ENCODE results near the gene FBXL7.

The FBXL7 gene

DNA sequence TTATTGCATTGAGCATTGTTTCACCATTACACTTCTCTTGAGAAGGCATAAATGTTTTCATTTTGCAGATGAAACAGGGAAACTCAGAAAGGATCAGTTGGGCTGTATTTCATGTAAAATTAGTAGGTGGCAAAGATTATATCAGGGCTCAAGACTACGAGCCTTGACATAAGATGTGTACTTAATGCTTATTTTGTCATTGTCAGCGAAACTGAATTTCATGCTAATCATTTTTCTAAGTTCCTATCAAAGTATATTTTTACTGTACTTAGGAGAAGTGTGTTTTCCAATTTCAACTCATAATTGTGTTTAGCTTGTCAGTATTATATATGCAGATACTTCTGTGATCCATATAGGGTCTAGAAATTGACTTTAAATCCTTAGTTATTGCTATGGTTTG, 123.8 kb downstream of the FBXL7 start:
- DNase-seq: no peak

DNA sequence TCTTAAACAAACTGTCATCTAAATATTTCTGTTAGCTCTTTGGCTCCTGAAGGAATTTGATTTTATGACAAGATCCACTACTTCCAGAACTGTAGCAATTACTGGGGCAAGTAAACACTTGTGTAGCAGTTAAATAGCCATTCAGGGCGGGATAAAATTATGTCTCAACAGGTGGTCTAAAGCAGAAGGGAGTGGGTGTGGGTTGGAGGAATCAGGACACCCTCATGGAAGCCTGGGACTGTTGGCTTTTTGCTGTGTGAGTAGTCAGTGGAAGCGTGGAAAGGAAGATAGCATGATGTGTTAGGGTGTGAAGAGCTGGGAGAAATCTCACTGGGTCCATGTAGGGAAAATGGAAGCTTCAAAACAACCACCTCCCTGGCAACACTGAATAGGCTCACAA, 127.1 kb downstream of the FBXL7 start:
- no peak for DNase-seq

DNA sequence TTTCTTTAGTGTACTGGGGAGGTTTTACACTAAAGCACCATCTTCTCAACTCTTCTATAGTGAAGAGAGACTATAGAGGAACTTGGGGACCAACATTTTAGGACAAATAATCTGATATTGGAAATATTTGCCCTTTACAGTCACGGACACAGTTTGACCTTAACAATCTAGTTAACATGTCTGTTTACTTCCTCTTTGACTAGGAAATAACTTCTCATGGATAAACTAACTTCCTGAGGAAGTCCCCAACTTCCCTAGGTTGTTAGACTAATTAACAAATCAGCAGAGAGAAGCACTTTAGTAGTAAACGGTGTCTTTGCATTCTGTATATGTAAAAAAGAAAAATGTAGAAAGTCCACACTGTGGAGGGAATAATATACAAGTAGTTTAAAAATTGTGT, 127.7 kb downstream of the FBXL7 start:
- no peak for DNase-seq

DNA sequence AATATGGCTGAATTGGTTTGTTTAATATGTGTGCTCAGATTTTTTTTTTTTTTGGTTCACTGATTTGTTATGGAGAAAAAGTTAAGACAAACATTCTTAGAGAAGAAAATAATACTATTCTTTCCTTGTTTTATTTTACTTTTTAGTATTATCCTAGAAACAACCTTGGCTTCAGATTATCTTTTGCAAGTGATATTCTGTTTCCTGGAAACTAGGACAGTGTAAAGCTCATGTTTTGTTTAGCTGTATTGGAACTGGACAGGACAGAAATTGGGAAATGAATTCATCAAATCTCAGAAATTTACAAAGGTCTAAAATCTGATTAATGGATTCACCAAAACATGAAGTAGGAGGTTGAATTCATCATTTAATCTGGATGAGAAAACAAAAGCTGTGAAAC, 130.5 kb downstream of the FBXL7 start:
- DNase-seq: no peak

DNA sequence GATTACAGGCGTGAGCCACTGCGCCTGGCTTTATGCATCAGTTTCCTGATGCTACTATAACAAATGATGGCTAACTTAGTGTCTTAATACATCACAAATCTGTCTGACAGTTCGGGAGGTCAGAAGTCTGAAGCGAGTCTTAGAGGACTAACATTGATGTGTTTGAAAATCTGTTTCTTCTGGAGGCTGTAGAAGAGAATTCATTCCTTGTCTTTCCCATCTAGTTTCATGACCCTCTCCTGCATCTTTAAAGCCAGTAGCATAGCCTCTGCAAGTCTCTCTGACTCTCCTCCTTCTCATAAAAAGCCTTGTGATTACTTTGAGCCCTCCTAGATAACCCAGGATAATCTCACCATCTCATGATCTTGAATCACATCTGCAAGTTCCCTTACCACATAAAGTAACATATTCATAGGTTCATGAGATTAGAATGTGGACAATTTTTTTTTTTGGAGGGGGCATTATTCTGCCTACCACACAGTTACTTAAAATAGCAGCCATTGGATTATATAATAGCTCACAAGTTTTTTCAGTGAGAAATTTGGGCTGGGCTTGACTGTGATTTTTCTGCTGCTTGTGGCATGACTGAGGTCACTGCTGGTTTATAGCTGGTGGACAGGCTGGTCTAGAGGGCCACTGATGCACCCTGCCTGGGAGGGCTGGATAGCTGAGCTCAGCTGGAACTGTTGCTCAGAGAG, 134.8 kb downstream of the FBXL7 start:
- no peak for DNase-seq

DNA sequence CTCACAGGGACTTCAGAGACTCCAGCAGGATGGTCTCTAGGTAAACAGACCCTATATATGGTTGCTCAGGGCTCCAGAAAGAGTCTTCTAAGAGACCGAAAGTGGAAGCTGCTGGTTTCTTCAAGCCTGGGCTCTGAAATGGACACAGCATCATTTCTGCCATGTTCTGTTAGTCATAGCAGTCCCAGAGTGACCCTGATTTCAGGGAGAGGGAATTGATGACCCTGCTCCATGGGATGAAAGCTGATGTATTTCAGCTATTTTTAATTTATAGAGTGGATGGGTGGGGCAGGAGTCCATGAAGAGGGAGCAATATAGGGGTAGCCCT, 135.3 kb downstream of the FBXL7 start:
- no peak for DNase-seq

DNA sequence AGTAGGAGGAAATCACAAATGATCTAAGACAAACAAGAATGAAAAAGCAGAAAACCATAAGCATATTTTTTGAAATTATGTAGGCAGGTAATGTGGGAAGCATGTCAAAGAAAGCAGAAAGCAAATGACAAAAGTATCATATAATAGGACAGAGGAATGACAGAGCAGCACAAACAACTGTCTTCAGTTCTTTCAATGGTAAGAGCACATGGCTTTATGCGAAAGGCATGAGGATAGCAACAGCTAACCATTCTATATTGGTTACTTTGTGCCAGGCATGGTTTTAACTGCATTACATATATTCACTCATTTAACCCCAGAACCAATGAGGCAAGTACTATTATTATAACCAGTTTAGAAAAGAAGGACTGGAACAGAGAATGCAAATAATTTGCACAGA, 137.4 kb downstream of the FBXL7 start:
- DNase-seq: no peak

DNA sequence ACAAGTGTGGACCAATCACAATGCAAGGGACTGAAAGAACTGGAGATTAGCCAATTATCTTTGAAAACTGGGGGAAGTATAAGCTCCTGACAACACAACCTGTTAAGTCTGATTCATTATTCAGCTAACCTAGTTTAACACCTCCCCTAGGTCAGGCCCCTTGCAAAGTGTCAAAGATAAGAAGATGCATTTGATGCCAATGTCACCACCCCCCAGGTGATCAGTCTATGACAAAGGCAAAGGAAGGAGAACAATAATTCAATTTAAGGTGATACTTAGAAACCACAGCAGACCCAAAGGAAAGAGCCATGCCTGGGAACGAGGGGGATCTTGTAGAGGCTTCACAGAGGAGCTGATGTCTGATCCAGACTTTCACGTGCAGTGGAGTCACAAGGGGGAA, 137.9 kb downstream of the FBXL7 start:
- no peak for DNase-seq

DNA sequence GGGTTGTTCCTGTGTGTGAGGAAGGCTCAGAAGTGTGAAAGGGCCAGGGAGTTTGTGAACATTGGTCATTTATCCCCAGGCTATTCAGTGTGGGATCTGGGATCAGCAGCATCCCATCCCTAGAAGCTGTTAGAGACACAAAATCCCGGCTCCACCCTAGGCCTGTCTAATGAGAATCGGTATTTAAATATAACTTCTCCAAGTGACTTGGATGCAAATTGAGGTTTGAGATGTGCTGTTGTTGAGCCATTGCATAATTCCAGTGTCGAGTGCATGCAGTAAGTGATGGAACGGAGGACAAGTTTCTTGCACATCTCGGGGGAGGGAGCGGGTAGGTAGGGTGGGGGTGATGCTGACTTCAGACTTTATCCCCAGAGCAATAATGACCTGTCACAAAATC, 138.3 kb downstream of the FBXL7 start:
- DNase-seq: no peak

DNA sequence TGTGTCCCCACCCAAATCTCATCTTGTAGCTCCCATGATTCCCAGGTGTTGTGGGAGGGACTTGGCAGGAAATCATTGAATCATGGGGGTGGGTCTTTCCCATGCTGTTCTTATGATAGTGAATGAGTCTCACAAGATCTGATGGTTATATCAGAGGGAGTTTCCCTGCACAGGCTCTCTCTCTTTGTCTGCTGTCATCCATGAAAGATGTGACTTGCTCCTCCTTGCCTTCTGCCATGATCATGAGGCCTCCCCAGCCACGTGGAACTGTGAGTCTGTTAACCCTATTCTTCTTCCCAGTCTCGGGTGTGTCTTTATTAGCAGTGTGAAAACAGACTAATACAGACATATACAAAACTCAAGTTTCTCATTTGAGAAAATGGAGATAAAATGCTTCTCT, 139.3 kb downstream of the FBXL7 start:
- DNase-seq: no peak

DNA sequence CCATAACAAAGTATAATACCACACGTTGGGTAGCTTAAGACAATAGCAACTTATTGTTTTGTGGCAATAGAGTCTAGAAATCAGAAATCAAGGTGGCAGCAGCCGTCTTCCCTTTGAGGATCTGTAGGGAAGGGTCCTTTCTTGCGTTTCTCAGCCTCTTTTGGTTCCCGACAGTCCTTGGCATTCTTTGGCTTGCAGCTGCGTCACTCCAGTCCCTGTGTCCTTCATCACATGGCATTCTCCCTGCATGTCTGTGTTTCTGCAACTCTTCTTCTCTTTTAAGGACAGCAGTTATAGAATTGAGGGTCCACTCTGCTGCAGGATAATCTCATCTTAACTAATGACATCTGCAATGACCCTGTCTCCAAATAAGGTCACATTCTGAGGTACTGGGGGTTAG, 140.1 kb downstream of the FBXL7 start:
- no peak for DNase-seq

DNA sequence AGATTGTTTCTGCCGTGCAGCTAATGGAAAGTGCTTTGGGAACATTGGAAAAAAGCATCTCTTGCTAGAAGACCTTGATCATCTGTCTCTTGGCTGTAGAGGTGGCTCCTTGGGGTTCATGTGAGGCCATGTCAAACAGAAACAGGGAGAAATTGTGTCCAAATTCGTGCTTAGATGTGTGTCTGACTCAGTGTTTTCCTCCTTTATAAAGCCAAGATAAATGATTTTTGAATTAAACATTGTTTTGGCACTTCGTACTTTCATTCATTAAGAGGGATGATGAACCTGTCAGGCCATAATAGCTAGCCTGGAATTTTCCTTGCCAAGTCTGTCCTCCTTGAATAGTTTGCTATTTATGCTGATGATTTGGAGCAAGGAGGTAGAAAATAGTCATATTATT, 143.8 kb downstream of the FBXL7 start:
- DNase-seq: no peak

DNA sequence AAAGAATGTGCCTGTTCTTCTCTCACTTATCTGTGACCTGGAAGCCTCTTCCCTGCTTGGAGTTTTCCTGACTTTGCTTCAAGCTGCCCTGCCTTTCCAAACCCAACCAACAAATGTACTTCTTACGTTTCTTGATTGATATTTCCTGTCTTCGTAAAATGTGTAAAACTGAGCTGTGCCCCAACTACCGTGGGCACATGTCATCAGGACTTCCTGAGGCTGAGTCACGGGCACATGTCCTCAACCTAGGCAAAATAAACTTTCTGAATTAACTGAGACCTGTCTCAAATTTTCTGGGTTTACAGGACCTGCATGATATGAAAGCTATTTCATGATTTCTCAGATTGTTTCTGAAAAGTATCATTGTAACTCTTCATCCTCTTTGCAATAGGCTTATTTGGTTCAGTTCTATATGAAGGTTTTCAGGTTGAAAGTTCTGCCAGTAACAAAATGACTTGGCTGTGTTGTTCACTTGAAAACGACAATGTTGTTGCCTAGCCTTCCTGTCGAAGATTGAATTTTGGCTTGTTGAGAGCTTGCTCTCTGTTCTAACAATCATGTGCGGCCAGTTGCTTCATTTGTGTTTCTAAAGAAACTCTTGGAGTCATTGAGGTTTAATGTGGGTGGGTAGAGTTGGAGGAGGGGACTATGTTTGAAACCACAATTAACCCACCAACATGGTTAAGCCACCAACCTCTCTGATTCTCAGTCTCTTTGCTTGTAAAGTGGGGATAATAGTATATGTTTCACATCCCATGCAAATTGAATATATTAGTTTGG, 145.6 kb downstream of the FBXL7 start:
- DNase-seq: no peak

DNA sequence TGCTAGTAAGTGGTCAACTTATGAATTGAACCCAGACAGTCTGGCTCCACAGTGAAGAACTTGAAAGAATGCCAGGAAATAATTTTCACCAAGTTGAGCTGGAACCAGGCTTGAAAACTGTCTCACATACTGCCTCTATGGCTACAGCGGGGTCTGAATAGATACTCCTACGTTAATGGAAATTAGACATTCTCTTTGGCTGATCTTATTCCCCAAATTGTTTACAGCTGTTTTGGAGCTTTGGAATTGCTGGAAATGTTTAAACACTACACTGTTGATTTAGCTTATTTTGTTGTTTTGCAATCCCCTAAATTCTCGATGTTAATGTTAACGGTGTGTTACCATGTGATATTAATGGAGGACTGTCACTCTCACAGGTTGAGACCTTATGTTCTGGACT, 146.4 kb downstream of the FBXL7 start:
- DNase-seq: no peak

DNA sequence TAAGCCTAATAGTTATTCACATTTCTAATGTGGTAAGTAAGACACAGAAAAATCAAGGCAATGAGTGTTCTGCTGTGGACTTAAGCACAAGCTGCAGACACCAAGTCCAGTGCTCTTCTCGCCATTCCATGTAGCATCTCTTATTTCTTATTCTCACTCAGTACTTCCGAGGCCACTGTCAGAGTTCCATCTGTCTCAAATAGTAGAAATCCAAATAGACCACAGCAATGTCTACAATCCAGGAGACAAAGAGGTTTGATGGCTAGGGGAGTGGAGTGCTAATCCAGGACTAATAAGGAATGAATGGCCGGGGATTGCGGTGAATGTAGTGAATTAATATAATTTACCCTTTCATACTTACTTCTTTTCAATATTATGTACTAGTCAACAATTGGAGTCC, 147.3 kb downstream of the FBXL7 start:
- no peak for DNase-seq

DNA sequence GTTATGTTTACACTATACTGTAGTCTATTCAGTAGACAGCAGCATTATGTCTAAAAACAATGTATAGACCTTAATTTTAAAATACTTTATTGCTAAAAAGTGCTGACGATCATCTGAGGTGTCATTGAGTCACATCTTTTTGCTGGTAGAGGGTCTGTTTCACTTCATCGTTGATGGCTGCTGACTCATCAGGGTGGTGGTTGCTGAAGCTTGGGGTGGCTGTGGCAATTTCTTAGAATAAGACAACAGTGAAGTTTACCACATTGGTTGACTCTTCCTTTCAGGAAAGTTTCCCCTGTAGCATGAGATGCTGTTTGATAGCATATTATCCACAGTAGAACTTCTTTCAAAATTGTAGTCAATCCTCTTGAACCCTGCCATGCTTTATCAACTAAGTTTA, 150.3 kb downstream of the FBXL7 start:
- no peak for DNase-seq

DNA sequence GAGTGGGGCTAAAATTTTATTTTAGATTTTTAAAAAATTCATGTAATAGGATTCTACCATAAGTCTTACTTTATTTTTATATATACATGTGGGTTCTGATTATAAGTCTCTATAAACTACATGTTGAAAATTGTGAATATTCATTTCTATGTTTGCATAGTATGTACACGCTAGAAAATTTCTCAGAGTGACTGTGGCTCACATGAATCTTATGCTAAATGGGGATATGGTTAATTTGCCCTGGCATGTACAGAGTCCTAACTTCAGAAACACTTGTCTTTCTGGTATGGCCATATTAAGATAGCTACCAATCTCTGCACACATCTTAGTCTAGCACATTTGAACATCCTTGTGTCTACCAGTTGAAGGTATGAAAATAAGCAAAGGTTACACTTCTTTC, 154.8 kb downstream of the FBXL7 start:
- DNase-seq: no peak

DNA sequence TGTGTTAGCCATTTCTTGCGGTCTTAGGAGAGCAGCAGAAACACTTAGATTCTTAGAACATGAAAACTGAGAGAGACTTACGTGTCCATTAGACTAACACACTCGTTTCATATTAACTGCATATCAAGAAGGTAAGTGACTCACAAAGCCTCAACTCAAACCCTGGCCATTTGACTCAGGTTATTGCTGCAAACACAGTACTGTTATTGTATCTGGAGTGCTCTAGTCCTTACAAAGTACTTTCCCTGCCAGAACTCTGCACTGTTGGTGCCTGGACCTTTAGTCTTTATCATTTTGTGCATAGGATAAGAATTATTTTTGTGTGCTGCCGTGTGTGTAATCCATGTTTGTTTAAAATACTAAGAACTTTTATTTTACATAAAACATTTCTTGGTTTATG, 155.7 kb downstream of the FBXL7 start:
- no peak for DNase-seq

DNA sequence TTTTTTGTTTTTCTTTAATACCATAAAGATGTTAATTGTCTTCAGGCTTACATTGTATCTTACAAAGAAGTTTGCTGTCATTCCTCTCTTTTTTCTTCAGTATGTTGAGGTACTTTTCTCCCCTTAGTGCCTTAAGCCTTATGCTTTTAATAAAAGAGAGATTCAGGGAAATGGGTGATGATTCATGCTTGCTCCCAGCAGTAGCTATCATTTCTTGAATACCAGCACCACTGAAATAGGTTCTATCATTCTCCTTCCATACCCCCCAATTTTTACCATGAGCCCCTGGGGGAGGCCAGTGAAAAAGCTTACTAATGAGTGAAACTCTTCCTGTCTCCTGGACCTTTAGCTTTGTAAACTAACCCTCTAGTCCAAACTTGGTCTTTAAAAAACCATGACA, 165.0 kb downstream of the FBXL7 start:
- no peak for DNase-seq

DNA sequence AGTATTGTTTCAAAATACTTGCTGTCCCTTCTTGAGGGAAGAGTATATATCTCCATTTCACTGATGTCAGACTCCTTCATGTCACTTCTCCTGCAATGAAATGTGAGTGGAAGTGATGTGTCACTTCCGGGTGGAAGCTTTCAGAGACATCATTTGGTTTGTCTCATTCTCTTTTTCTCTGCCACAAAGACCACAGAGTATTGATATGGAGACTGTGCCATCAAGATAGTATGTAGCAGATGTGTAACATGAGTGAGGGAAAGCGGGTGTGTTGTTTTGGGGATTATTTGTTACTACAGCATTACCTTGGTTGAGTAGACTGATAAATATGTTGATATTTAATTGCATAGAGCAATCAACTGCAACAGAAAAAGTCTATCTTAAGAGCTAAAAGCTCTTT, 169.8 kb downstream of the FBXL7 start:
- no peak for DNase-seq

DNA sequence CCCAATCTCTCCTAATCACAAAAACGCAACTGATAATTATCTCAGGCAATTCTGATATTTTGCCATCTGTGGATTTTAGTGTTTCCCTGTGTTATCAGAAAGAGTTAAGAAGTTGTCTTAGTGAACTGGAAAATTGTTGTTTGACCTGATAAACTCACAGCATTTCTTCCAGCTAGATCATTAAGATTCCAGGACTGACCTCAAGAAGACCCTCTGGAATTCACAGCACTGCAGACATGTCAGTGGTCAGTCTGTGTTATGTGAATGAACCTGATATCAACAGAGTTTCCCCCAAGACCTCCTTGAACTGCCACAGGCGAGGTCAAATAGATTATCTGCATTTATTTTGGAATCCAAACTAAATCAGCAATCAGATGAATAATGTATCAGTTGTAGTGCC, 174.7 kb downstream of the FBXL7 start:
- DNase-seq: no peak

DNA sequence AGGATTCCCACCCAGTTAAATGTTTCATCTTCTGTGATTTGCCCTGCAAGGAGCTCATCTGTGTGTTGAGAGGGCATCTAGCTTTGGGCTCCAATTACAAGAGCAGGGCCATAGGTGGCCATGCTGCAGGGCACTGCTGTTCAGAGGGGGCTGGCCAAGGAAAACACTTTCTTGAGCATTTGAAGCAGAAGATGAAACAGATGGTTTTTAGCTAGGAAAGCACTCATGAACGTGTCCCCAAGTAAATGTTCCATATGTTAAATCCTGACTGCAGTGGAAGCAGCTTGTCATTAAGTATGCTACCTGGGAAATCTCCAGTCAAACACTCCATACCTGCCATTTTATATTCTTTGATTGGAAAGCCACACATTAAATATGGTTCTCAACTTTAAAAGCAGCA, 176.6 kb downstream of the FBXL7 start:
- DNase-seq: no peak

DNA sequence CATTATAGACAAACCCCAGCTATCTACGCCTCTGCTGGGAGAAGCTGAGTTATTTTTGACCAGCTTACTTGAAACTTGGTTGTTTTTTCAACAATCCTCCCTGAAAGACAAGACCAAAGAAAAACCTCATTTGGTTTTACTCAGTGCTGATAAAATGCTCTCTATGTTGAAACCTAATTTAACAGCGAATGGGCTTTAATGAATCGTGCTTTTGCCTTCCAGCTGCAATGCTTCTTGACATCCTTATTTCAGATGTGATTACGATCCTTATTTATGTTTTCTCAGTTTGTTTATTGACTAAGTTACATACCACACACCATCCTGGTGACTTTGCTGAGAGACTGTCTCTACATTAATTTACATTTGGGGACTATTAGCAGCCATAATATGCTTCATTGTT, 179.2 kb downstream of the FBXL7 start:
- no peak for DNase-seq

DNA sequence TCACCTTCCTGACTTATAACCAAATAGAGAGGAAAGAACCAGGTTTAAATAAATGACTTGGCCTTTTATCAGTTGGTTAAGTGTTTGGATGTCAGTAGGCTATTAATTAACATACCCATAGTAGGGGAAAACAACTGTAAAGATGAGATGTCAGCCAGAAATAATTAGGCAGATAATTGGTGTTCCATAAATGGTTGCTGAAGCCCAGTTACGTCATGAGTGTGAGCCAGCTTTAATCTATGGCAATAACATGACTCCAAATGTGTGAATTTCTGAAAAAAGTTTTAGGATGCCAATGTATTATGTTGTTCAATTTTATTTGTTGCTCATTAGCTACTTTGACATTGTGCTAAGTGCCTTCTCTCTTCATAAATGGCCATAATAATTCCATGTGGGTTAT, 180.5 kb downstream of the FBXL7 start:
- DNase-seq: no peak

DNA sequence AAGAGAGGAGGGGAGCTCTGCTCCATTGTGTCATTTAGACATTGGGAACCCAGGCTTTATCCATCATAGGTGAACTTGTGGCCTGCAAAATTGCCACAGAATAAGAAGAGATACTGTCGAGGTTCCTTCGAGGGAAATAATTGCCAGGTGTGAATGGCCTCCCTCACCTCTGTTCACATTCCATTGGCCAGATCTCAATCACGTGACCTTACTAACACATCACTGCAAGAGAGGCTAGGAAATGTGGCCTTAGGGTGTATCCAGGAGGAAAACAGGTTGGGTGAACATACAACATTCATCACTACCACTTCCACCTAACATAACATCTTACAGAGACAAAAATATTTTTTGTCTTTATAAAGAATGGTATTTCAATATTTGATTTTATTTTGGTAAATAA, 182.1 kb downstream of the FBXL7 start:
- DNase-seq: no peak

All from hematopoietic multipotent progenitor cell treated with erythropoietin and hydrocortisone succinate and interleukin-3 and kit ligand, for 8 days (in vitro differentiated cells).